Measurements from ENCODE around the gene SUFU.

Gene SUFU

GRCh38 chr10:102546606-102547320 lies 43.0 kb downstream of the SUFU start:
- no peak for DNase-seq (ENCODE audit: low read depth in 2 of 2)
- TF ChIP-seq CTCF (IDR thresholded peaks at IDR 0.05; ENCODE audit: low read depth, low read length), result no peak
- no peak overlapping the region for H3K4me3 ChIP-seq (replicated peaks in 1 of 2; ENCODE audit: low read depth in 2 of 2, low read length in 2 of 2)

GRCh38 chr10:102549549-102549948 lies 45.8 kb downstream of the SUFU start:
- no peak for TF ChIP-seq CTCF (IDR thresholded peaks at IDR 0.05; ENCODE audit: low read depth, low read length)
- H3K4me3 ChIP-seq (replicated peaks in 1 of 2; ENCODE audit: low read depth in 2 of 2, low read length in 2 of 2), result no peak overlapping the region
- DNase-seq (ENCODE audit: low read depth in 2 of 2), result no peak

- DNase-seq (ENCODE audit: low read depth in 2 of 2), result no peak
- no peak overlapping the region for H3K4me3 ChIP-seq (replicated peaks in 1 of 2; ENCODE audit: low read depth in 2 of 2, low read length in 2 of 2)
- TF ChIP-seq CTCF (IDR thresholded peaks at IDR 0.05; ENCODE audit: low read depth, low read length), result no peak
Measured at GRCh38 chr10:102550636-102551210, 47.0 kb downstream of the SUFU start.

- no peak for TF ChIP-seq CTCF (IDR thresholded peaks at IDR 0.05; ENCODE audit: low read depth, low read length)
- DNase-seq (ENCODE audit: low read depth in 2 of 2), result no peak
- no peak overlapping the region for H3K4me3 ChIP-seq (replicated peaks in 1 of 2; ENCODE audit: low read depth in 2 of 2, low read length in 2 of 2)
Measured at GRCh38 chr10:102552533-102552932, 48.8 kb downstream of the SUFU start.

- TF ChIP-seq CTCF (IDR thresholded peaks at IDR 0.05; ENCODE audit: low read depth, low read length), result no peak
- DNase-seq (ENCODE audit: low read depth in 2 of 2), result no peak
- no peak overlapping the region for H3K4me3 ChIP-seq (replicated peaks in 1 of 2; ENCODE audit: low read depth in 2 of 2, low read length in 2 of 2)
Measured at GRCh38 chr10:102553771-102554170, 50.0 kb downstream of the SUFU start.

GRCh38 chr10:102554531-102554930 lies 50.8 kb downstream of the SUFU start:
- TF ChIP-seq CTCF (IDR thresholded peaks at IDR 0.05; ENCODE audit: low read depth, low read length), result no peak
- DNase-seq (ENCODE audit: low read depth in 2 of 2), result no peak
- no peak overlapping the region for H3K4me3 ChIP-seq (replicated peaks in 1 of 2; ENCODE audit: low read depth in 2 of 2, low read length in 2 of 2)
